Lower leg skin (tissue), 4 donors: ENCODE measurements around the gene INPP4B. TPM values are rescaled to one million over a fixed set of nuclear protein-coding genes. Genes with fewer than 3 reads are reported as not detected.
"Not testable (repeated sequence)": the region's sequence is repeated elsewhere in the genome, so short reads cannot be mapped to it uniquely, and the experiment has no call there.

Experiments used
- DNase-seq, 2 donors: peaks; one replicate each; pipeline ENCODE4 v3.0.0-alpha.2; 2019; ENCODE audit warnings: low spot score in 2 of 2
- H3K4me3 ChIP-seq: fragments of 200-600 bp; sonication (generic); 2 replicates; pipeline ENCODE4 v1.5.1; 2017; ENCODE audit warnings: mild to moderate bottlenecking, low read depth; ENCODE audit not compliant: poor library complexity, severe bottlenecking
- CTCF ChIP-seq, 3 donors: fragments of 450-650 bp; IDR thresholded peaks; one replicate each; pipeline ENCODE4 v1.5.1; 2016; ENCODE audit warnings: antibody characterized with exemption in 3 of 3, mild to moderate bottlenecking in 3 of 3, moderate library complexity in 2 of 3
- POLR2A ChIP-seq, 2 donors: fragments of 450-650 bp; IDR thresholded peaks; one replicate each; pipeline ENCODE4 v1.6.1; 2016 to 2017; ENCODE audit warnings: antibody characterized with exemption in 2 of 2, mild to moderate bottlenecking in 1 of 2, moderate library complexity in 1 of 2
- WGBS, 2 donors: methylation state at CpG; one replicate each; pipeline ENCODE4 v1.1.5; 2018; 5-methylcytosine and 5-hydroxymethylcytosine counted together
- intact Hi-C: fragments of 100-400 bp; cut with DNase I; formaldehyde crosslinking; loops from one replicate; pipeline ENCODE4 v1.15.0; 2023; ENCODE audit warnings: low total_unique reads
- total RNA-seq, 4 donors: library from RNA; depleted of rRNA; stranded (reverse); fragments of >200 nt; gene quantifications; one replicate each; pipeline ENCODE4 v1.1.0, GENCODE V29; 2016

INPP4B gene
- total RNA-seq, 4 donors from 2014 or later: 7.6 to 18.5 (median 17.6) TPM

- WGBS, 2 donors: 75 to 83% methylated on average over 4 of the region's 4 CpGs
- intact Hi-C loops: no loop called here
- no peak overlapping the region for H3K4me3 ChIP-seq
- TF ChIP-seq CTCF (IDR thresholded peaks at IDR 0.05): no peak
- TF ChIP-seq POLR2A (IDR thresholded peaks at IDR 0.05): no peak
- no peak for DNase-seq
Observed at GRCh38 chr4:142516686-142517526, 329.2 kb downstream of the INPP4B start.

GRCh38 chr4:142512161-142512560 lies 333.9 kb downstream of the INPP4B start:
- TF ChIP-seq POLR2A (IDR thresholded peaks at IDR 0.05) (no peak), CTCF (IDR thresholded peaks at IDR 0.05) (no peak)
- no peak overlapping the region for H3K4me3 ChIP-seq
- no peak for DNase-seq
- 68 to 84% methylated on average over 1 of the region's 1 CpG for WGBS, 2 donors
- intact Hi-C loops: no loop called here

- no peak overlapping the region for H3K4me3 ChIP-seq
- WGBS, 2 donors: 96 to 100% methylated on average over 1 of the region's 1 CpG
- intact Hi-C loops: no loop called here
Observed at GRCh38 chr4:142509881-142510280, 336.2 kb downstream of the INPP4B start.

GRCh38 chr4:142509381-142509780 lies 336.7 kb downstream of the INPP4B start:
- DNase-seq, H3K4me3 ChIP-seq, intact Hi-C loops: not testable (repeated sequence)
- WGBS, 2 donors: 95 to 96% methylated on average over 2 of the region's 2 CpGs

More at GRCh38 chr4:142509881-142510280, 336.2 kb downstream of the INPP4B start:
- DNase-seq: no peak
- TF ChIP-seq POLR2A (IDR thresholded peaks at IDR 0.05): no peak
- no peak for TF ChIP-seq CTCF (IDR thresholded peaks at IDR 0.05)

- TF ChIP-seq POLR2A (IDR thresholded peaks at IDR 0.05) (no peak), CTCF (IDR thresholded peaks at IDR 0.05) (no peak)
- 72 to 75% methylated on average over 3 of the region's 3 CpGs for WGBS, 2 donors
- no peak for DNase-seq
- intact Hi-C loops: no loop called here
- H3K4me3 ChIP-seq: no peak overlapping the region
Observed at GRCh38 chr4:142500966-142501365, 345.1 kb downstream of the INPP4B start.

GRCh38 chr4:142497606-142498005 lies 348.5 kb downstream of the INPP4B start:
- no peak for TF ChIP-seq POLR2A (IDR thresholded peaks at IDR 0.05)
- no peak for TF ChIP-seq CTCF (IDR thresholded peaks at IDR 0.05)
- no peak overlapping the region for H3K4me3 ChIP-seq
- DNase-seq: no peak
- intact Hi-C loops: no loop called here
